Activated CD8-positive, alpha-beta memory T cell treated with anti-CD3 and anti-CD28 coated beads, Interleukin-2, amount 10 ng/mL, durations not matched to agents 7 days and 5 days (primary cell): ENCODE measurements around the gene APOBR. TPM values are rescaled to one million over a fixed set of nuclear protein-coding genes. Genes with fewer than 3 reads are reported as not detected.

ENCODE experiments used
- ATAC-seq: fragments of 150-1000 bp; cut with Tn5 transposase; one replicate; pipeline ENCODE4 v1.10.0; 2021; ENCODE audit warnings: moderate library complexity
- CTCF ChIA-PET: fragments of 350-600 bp; sonication (Branson Sonifier 250); formaldehyde crosslinking; loops from one replicate; lab custom pipeline; 2021; ENCODE audit warnings: antibody characterized with exemption; lab: Charles Lee
- DNase-seq: peaks from one replicate; pipeline ENCODE4 v3.0.0-alpha.2; 2020
- H3K27ac Mint-ChIP-seq: one replicate; pipeline ENCODE4 v1.8.0; 2021; ENCODE audit warnings: mild to moderate bottlenecking, mixed read lengths
- H3K27me3 Mint-ChIP-seq: one replicate; pipeline ENCODE4 v1.8.0; 2021; ENCODE audit warnings: mixed read lengths
- H3K36me3 Mint-ChIP-seq: one replicate; pipeline ENCODE4 v1.8.0; 2021; ENCODE audit warnings: mild to moderate bottlenecking, mixed read lengths
- H3K4me1 Mint-ChIP-seq: one replicate; pipeline ENCODE4 v1.8.0; 2021; ENCODE audit warnings: mixed read lengths
- H3K4me3 Mint-ChIP-seq: one replicate; pipeline ENCODE4 v1.8.0; 2021; ENCODE audit warnings: mild to moderate bottlenecking, moderate library complexity, mixed read lengths
- H3K9me3 Mint-ChIP-seq: one replicate; pipeline ENCODE4 v1.8.0; 2022; ENCODE audit warnings: low read depth, mixed read lengths
- total RNA-seq, 2 experiments: library from RNA; stranded (reverse); gene quantifications; one replicate each; pipeline ENCODE4 v1.2.3, GENCODE V29; 2021

APOBR gene
- total RNA-seq, 2 experiments from 2014 or later, result 25.5 to 28.0 TPM

DNA sequence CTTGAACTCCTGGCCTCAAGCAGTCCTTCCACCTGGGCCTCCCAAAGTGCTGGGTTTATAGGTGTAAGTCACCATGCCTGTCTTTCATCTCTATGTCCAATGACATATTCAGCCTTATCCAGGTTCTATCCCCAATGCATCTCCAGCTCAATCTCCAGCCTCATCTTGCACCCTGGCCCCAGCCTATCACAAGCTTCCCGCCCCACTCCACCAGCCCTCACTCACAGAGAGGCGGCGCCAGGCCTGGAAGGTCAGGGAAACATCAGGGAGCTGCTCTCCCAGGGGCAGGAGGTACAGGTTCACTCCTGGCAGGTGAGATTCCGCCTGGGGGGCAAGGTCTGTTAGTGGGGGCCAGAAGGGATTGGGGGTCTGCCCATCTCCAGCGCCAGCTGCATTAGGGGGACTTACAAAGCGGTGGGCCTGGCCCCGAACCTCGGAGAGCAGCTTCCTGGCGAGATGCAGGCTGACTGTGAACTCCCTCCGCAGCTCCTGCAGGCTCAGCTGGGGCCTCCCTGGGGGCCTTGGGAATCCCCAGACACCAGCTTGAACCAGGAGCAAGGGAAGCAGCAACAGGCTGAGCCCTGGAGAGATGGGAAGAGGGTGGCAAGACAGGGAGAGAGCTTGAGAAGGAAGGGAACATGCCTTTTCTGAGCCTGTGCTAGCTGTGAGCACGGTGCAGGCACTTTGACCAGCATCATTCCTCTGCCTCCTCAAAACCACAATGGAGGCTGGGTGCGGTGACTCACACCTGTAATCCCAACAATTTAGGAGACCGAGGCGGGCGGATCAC is 9.2 kb downstream of the APOBR start:
- Mint-ChIP-seq H3K27ac (no peak overlapping the region), H3K36me3 (no peaks in the 10 kb centered on the region), H3K9me3 (no peaks in the 10 kb centered on the region), H3K27me3 (peaks cover 4% of the 10 kb centered on the region), H3K4me1 (peaks cover 23% of the 10 kb centered on the region), H3K4me3 (no peak overlapping the region)
- ATAC-seq (no peak), DNase-seq (no peak)
- CTCF ChIA-PET, result interaction anchor here (0.7 to 1.5 kb wide), 2 partner anchors 10 to 12 kb away, joined by 3 to 6 read pairs; partner anchors contain the start of genes APOBR and CLN3

- peaks cover 4% of the 10 kb centered on the region for H3K27me3 Mint-ChIP-seq
- peaks cover 23% of the 10 kb centered on the region for H3K4me1 Mint-ChIP-seq
- no peaks in the 10 kb centered on the region for H3K9me3 Mint-ChIP-seq
- ATAC-seq (no peak), DNase-seq (no peak)
- no peak overlapping the region for H3K27ac Mint-ChIP-seq
- no peak overlapping the region for H3K4me3 Mint-ChIP-seq
- CTCF ChIA-PET, result interaction anchor here (1.5 kb wide), 1 partner anchor 11 kb away, joined by 6 read pairs; the partner anchor contains the start of gene APOBR
- H3K36me3 Mint-ChIP-seq, result no peaks in the 10 kb centered on the region
Measured at GRCh38 chr16:28504707-28505404, 10.4 kb downstream of the APOBR start.

- DNase-seq, result no peak
- ATAC-seq, result no peak
- no peak overlapping the region for H3K27ac Mint-ChIP-seq
- H3K36me3 Mint-ChIP-seq, result no peaks in the 10 kb centered on the region
- H3K4me1 Mint-ChIP-seq, result peaks cover 18% of the 10 kb centered on the region
- no peaks in the 10 kb centered on the region for H3K9me3 Mint-ChIP-seq
- H3K4me3 Mint-ChIP-seq, result no peak overlapping the region
- CTCF ChIA-PET, result interaction anchor here (0.9 kb wide), 1 partner anchor 48 kb away, joined by 3 read pairs; the partner anchor contains the start of gene SGF29
- peaks cover 4% of the 10 kb centered on the region for H3K27me3 Mint-ChIP-seq
Measured at GRCh38 chr16:28505489-28506137, 11.2 kb downstream of the APOBR start.

DNA sequence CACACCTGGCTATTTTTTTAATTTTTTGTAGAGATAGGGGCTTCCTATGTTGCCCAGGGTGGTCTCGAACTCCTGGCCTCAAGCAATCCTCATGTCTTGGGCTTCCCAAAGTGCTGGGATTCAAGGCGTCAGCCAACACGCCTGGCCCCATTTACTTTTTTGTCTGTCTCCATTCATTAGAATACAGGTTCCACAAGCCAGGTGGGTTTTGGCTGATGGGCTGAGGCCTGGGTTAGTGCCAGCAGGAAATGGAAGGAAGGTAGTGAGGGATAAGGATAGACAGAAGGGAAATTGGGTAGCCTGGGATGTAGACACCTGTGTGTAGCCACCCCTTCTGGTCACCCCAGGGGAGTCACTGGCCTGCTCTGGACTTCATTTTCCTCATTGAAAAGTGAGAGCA is 16.6 kb downstream of the APOBR start:
- no peaks in the 10 kb centered on the region for H3K36me3 Mint-ChIP-seq
- CTCF ChIA-PET, result no interaction called here
- no peak overlapping the region for H3K27ac Mint-ChIP-seq
- H3K4me3 Mint-ChIP-seq, result no peak overlapping the region
- DNase-seq, result no peak
- H3K9me3 Mint-ChIP-seq, result no peaks in the 10 kb centered on the region
- H3K27me3 Mint-ChIP-seq, result no peaks in the 10 kb centered on the region
- ATAC-seq, result no peak
- peaks cover 28% of the 10 kb centered on the region for H3K4me1 Mint-ChIP-seq

DNA sequence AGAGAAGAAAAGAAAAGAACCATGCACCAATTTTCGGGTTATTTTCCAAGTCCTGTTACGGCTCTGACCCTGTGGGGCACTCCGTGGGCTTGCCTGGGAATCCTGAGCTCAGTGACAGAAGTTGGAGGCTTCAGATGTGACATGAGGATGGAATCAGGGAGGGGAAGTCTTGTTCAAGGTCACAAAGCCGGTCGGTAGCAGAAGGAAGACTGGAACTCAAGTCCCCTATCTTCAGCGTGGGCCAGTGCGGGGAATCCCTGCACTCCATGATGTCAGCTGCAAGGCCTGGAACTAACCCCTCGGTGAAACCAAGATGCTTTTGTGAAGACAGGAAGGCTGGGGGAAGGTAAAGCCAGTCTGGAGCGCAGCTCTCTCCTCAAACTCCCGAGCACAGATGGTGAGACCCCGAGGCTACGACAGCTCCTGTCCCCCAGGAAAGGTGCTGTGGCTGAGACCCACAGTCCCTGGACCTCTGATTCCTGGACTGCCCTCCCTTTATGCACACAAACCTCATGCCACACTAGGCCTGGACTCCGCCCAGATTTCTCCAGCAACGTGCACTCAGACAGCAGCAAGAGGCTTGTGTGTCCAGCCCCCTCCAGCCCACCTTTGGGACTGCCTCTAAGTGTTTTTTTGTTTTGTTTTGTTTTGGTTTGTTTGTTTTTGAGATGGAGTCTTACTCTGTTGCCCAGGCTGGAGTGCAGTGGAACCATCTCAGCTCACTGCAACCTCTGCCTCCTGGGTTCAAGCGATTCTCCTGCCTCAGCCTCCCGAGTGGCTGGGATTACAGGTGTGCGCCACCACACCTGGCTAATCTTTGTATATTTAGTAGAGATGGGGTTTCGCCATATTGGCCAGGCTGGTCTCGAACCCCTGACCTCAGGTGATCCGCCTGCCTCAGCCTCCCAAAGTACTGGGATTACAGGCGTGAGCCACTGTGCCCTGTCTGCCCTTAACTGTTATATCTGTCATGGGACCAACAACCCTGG is 17.7 kb downstream of the APOBR start:
- DNase-seq, result no peak
- H3K27me3 Mint-ChIP-seq, result no peaks in the 10 kb centered on the region
- no peak overlapping the region for H3K4me3 Mint-ChIP-seq
- H3K27ac Mint-ChIP-seq, result no peak overlapping the region
- CTCF ChIA-PET, result interaction anchor here (0.6 to 1.0 kb wide), 2 partner anchors 9 to 361 kb away, joined by 3 read pairs; no protein-coding TSS in a partner anchor
- no peaks in the 10 kb centered on the region for H3K9me3 Mint-ChIP-seq
- peaks cover 24% of the 10 kb centered on the region for H3K4me1 Mint-ChIP-seq
- H3K36me3 Mint-ChIP-seq, result no peaks in the 10 kb centered on the region
- ATAC-seq, result no peak

- no peak overlapping the region for H3K4me3 Mint-ChIP-seq
- no peaks in the 10 kb centered on the region for H3K27me3 Mint-ChIP-seq
- ATAC-seq, result no peak
- no peaks in the 10 kb centered on the region for H3K36me3 Mint-ChIP-seq
- H3K9me3 Mint-ChIP-seq, result no peaks in the 10 kb centered on the region
- CTCF ChIA-PET, result interaction anchor here (1.0 to 1.8 kb wide), 3 partner anchors 8 to 27 kb away, joined by 3 to 4 read pairs (median 3); no protein-coding TSS in a partner anchor
- H3K27ac Mint-ChIP-seq, result no peak overlapping the region
- peaks cover 10% of the 10 kb centered on the region for H3K4me1 Mint-ChIP-seq
- DNase-seq, result no peak
Measured at GRCh38 chr16:28513484-28514181, 19.2 kb downstream of the APOBR start.

DNA sequence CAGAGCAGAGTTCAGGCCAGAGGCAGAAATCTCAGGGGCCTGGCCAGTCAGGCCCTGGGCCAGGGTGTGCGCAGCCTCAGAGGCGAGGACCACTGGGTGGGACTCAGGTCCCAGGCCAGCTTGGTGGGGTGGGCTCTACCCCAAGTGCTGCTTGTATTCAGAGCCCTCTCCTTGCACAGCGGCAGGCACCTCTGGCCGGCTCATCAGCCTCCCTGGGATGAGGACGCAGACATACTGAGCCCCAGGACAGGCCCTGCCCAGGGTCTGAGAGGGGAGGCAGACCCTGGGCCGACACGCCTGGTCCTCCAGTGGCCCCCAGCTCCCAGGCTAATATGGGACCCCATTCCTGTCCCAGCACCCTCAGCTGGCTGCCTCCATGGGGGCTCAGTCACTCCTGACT is 19.8 kb downstream of the APOBR start:
- no peak overlapping the region for H3K27ac Mint-ChIP-seq
- no peaks in the 10 kb centered on the region for H3K9me3 Mint-ChIP-seq
- no peak overlapping the region for H3K4me3 Mint-ChIP-seq
- H3K36me3 Mint-ChIP-seq, result no peaks in the 10 kb centered on the region
- H3K27me3 Mint-ChIP-seq, result no peaks in the 10 kb centered on the region
- CTCF ChIA-PET, result interaction anchor here (1.1 to 1.8 kb wide), 2 partner anchors 23 to 26 kb away, joined by 3 to 4 read pairs; no protein-coding TSS in a partner anchor
- DNase-seq, result no peak
- ATAC-seq, result no peak
- peaks cover 10% of the 10 kb centered on the region for H3K4me1 Mint-ChIP-seq

DNA sequence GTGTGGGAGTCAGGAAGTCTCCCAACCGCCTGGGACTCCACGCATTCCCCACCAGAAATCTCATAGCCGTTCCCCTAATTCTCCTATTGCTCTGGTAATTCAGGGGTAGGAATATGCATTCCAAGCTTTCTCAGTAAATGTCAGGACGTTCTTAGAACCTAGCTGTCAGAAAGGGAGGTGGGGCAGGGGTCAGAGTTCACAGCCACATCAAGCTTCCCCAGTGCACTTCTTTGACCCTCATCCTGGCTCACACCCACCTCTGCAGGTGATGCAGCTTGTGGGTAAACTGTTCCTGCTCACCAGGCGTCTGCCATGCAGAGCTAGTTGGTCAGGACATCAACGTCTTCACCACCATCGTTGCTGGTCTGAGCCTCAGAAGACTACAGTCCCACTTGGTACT is 26.2 kb downstream of the APOBR start:
- Mint-ChIP-seq H3K27ac (no peak overlapping the region), H3K27me3 (no peaks in the 10 kb centered on the region), H3K4me3 (no peak overlapping the region), H3K36me3 (no peaks in the 10 kb centered on the region), H3K4me1 (peaks cover 8% of the 10 kb centered on the region), H3K9me3 (no peaks in the 10 kb centered on the region)
- DNase-seq (no peak), ATAC-seq (no peak)
- CTCF ChIA-PET, result no interaction called here

GRCh38 chr16:28521436-28521835 is 27.0 kb downstream of the APOBR start:
- no peak overlapping the region for H3K4me3 Mint-ChIP-seq
- peaks cover 8% of the 10 kb centered on the region for H3K4me1 Mint-ChIP-seq
- H3K36me3 Mint-ChIP-seq, result no peaks in the 10 kb centered on the region
- ATAC-seq (no peak), DNase-seq (no peak)
- H3K27ac Mint-ChIP-seq, result no peak overlapping the region
- no peaks in the 10 kb centered on the region for H3K9me3 Mint-ChIP-seq
- CTCF ChIA-PET, result interaction anchor here (0.9 kb wide), 1 partner anchor 9 kb away, joined by 3 read pairs; no protein-coding TSS in a partner anchor
- no peaks in the 10 kb centered on the region for H3K27me3 Mint-ChIP-seq

DNA sequence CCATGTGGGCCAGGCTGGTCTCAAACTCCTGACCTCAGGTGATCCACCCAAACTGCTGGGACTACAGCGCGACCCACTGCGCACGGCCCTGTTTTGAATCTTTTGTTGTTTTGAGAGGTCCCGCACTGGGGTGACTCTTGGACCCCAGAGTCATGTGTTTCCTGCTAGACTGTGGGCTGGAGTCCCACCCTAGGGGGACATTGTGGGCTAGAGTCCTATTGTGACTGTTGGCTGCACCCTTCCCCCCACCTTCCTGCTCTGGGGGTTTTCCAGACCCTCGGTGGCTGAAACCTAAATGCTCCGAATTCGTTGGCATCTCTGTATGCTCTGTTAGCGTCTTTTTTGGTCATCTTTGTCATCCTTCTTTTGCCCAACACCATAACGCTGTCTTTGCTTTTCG is 28.3 kb downstream of the APOBR start:
- ATAC-seq, result no peak
- DNase-seq, result no peak
- Mint-ChIP-seq H3K4me3 (no peak overlapping the region), H3K27me3 (no peaks in the 10 kb centered on the region), H3K4me1 (peaks cover 8% of the 10 kb centered on the region), H3K36me3 (no peaks in the 10 kb centered on the region), H3K27ac (peak overlapping the region; percentile 2), H3K9me3 (no peaks in the 10 kb centered on the region)
- CTCF ChIA-PET, result no interaction called here

DNA sequence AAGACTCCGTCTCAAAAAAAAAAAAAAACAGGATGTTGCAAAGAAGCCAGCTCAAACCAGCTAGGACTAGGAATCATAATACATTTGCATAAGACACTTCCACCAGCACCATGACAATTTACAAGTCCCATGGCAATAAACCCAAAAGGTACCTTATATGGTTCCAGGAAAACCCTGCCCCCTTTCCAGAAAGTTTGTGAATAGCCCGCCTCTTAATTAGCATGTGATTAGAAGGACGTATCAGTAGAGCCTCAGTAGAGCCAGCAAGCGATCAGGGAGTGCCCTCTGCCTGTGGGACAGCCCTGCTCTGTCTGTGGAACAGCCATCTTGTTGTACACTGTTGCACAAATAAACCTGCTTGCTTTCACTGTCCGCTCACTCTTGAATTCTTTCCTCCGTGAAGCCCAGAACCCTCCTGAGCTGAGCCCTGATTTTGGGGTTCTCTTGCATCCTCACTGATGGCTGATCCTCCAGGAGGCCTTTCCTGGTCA is 30.3 kb downstream of the APOBR start:
- Mint-ChIP-seq H3K27ac (no peak overlapping the region), H3K27me3 (no peaks in the 10 kb centered on the region), H3K9me3 (no peaks in the 10 kb centered on the region), H3K4me1 (peaks cover 8% of the 10 kb centered on the region), H3K36me3 (no peaks in the 10 kb centered on the region), H3K4me3 (no peak overlapping the region)
- CTCF ChIA-PET, result interaction anchor here (1.5 kb wide), 1 partner anchor 48 kb away, joined by 3 read pairs; no protein-coding TSS in a partner anchor
- peak; percentile 49 for ATAC-seq
- DNase-seq, result no peak
